Loucy (cell line): ENCODE measurements around the gene FZD1.

Experiments used
- CTCF ChIP-seq: fragments of 200-600 bp; sonication (generic); conservative IDR thresholded peaks from 2 replicates; pipeline ENCODE4 v1.5.1; 2014; ENCODE audit warnings: mild to moderate bottlenecking, antibody characterized with exemption, low read length
- EZH2phosphoT487 ChIP-seq: fragments of 200-600 bp; IDR thresholded peaks from 2 replicates; pipeline ENCODE4 v1.6.1; 2018; ENCODE audit warnings: antibody characterized with exemption, mild to moderate bottlenecking, moderate library complexity, borderline replicate concordance

- no peak for TF ChIP-seq CTCF
- TF ChIP-seq EZH2phosphoT487 = no peak
Measured at GRCh38 chr7:91264046-91264923, at the start of gene FZD1.
